HCT116 (cell line): ENCODE data around the gene ATXN1. TPM values are rescaled to one million over a fixed set of nuclear protein-coding genes. Genes with fewer than 3 reads are reported as not detected.

ENCODE experiments used
- ATAC-seq: fragments of 200-7000 bp; cut with Tn5 transposase; 2 replicates; pipeline ENCODE4 v1.9.1; 2020; ENCODE audit warnings: mild to moderate bottlenecking, moderate library complexity
- BruUV-seq: library from RNA; stranded (reverse); fragments of 400-500 nt; replicated peaks from 2 replicates; lab custom pipeline; 2021; lab: Mats Ljungman, UMichigan
- CTCF ChIA-PET: fragments of 300-600 bp; sonication (Branson Sonifier 250); formaldehyde crosslinking; loops from one replicate; lab custom pipeline; 2021; ENCODE audit warnings: antibody characterized with exemption; lab: Charles Lee
- POLR2A ChIA-PET: fragments of 300-600, 350-600 bp; sonication (Branson Sonifier 250); formaldehyde crosslinking; loops from one replicate; lab custom pipeline; 2021; ENCODE audit warnings: antibody characterized with exemption; lab: Charles Lee
- RAD21 ChIA-PET, 2 experiments: fragments of 300-600 bp; sonication (Branson Sonifier 250); formaldehyde crosslinking; loops; one replicate each; lab custom pipeline; 2023; ENCODE audit warnings: low total read pairs in 2 of 2; ENCODE audit not compliant: uncharacterized antibody in 2 of 2, unreplicated experiment in 2 of 2, low non-redundant PET in 1 of 2; lab: Charles Lee
- DNase-seq: peaks from one replicate; pipeline ENCODE4 v3.0.0-alpha.2; 2010; ENCODE audit warnings: low read depth, low spot score
- H2AFZ ChIP-seq: fragments of 200-600 bp; shearing (Covaris generic), sonication (generic); 2 replicates; pipeline ENCODE4 v1.6.1; 2017; ENCODE audit warnings: low read depth, mixed run types, mixed read lengths, antibody characterized with exemption, low read length; ENCODE audit not compliant: poor library complexity, severe bottlenecking
- H3K27ac ChIP-seq: 2 replicates; pipeline ENCODE4 v1.5.1; 2012; ENCODE audit warnings: low read depth, low read length
- H3K27me3 ChIP-seq: fragments of 200-600 bp; sonication (generic); 2 replicates; pipeline ENCODE4 v1.6.1; 2016; ENCODE audit warnings: mixed run types, low read length, mixed read lengths; ENCODE audit not compliant: insufficient read depth
- H3K36me3 ChIP-seq, 2 experiments: fragments of 200-500 bp in 1 of 2; fragments of 200-600 bp in 1 of 2; sonication (Bioruptor generic) in 1 of 2; sonication (generic) in 1 of 2; 2 replicates each; pipeline versions ENCODE4 v1.5.1 to v1.6.1; 2014 to 2016; ENCODE audit warnings: low read length in 2 of 2, inconsistent platforms in 1 of 2, mixed read lengths in 1 of 2, mixed run types in 1 of 2; ENCODE audit not compliant: insufficient read depth in 2 of 2, control insufficient read depth in 1 of 2
- H3K4me1 ChIP-seq, 2 experiments: fragments of 200-600 bp in 1 of 2; sonication (generic) in 1 of 2; 2 replicates each; pipeline versions ENCODE4 v1.5.1 to v1.6.1; 2012 to 2017; ENCODE audit warnings: low read length in 2 of 2, inconsistent platforms in 1 of 2, mild to moderate bottlenecking in 1 of 2, mixed read lengths in 1 of 2, mixed run types in 1 of 2, moderate library complexity in 1 of 2; ENCODE audit not compliant: insufficient read depth in 2 of 2, control insufficient read depth in 1 of 2
- H3K4me2 ChIP-seq: fragments of 200-600 bp; sonication (generic); 2 replicates; pipeline ENCODE4 v1.6.1; 2017; ENCODE audit warnings: mixed run types, low read length, mixed read lengths
- H3K4me3 ChIP-seq, 2 experiments: fragments of 200-600 bp in 1 of 2; sonication (generic) in 1 of 2; replicated peaks in 1 of 2; 2 replicates each; pipeline ENCODE4 v1.5.1; 2011 to 2016; ENCODE audit warnings: low read length in 2 of 2, control low read depth in 1 of 2, low read depth in 1 of 2, mild to moderate bottlenecking in 1 of 2, mixed read lengths in 1 of 2, mixed run types in 1 of 2
- H3K79me2 ChIP-seq: fragments of 200-600 bp; sonication (generic); 2 replicates; pipeline ENCODE4 v1.6.1; 2017; ENCODE audit warnings: mild to moderate bottlenecking, mixed run types, low read length, moderate library complexity, mixed read lengths; ENCODE audit not compliant: insufficient read depth
- H3K9ac ChIP-seq: fragments of 200-600 bp; sonication (generic); 2 replicates; pipeline ENCODE4 v1.6.1; 2016; ENCODE audit warnings: low read length, mixed read lengths
- H3K9me2 ChIP-seq: fragments of 200-600 bp; sonication (generic), shearing (Covaris generic); 2 replicates; pipeline ENCODE4 v1.6.1; 2017; ENCODE audit warnings: mixed run types, mild to moderate bottlenecking, moderate library complexity; ENCODE audit not compliant: insufficient read depth
- H3K9me3 ChIP-seq, 2 experiments: fragments of 200-500 bp in 1 of 2; fragments of 200-600 bp in 1 of 2; sonication (Bioruptor generic) in 1 of 2; sonication (generic) in 1 of 2; 2 replicates each; pipeline ENCODE4 v1.6.1; 2014 to 2017; ENCODE audit warnings: low read length in 2 of 2, mixed read lengths in 2 of 2, inconsistent platforms in 1 of 2, low read depth in 1 of 2, mild to moderate bottlenecking in 1 of 2, mixed run types in 1 of 2, moderate library complexity in 1 of 2; ENCODE audit not compliant: control insufficient read depth in 1 of 2, insufficient read depth in 1 of 2
- H4K20me1 ChIP-seq: fragments of 200-600 bp; sonication (generic), shearing (Covaris generic); 2 replicates; pipeline ENCODE4 v1.6.1; 2017; ENCODE audit warnings: mixed run types, mild to moderate bottlenecking, moderate library complexity; ENCODE audit not compliant: insufficient read depth
- ATF3 ChIP-seq: IDR thresholded peaks from 2 replicates; pipeline ENCODE4 v1.6.1; 2012
- CEBPB ChIP-seq: IDR thresholded peaks from 2 replicates; pipeline ENCODE4 v1.6.1; 2012; ENCODE audit warnings: low read depth
- EGR1 ChIP-seq: IDR thresholded peaks from 2 replicates; pipeline ENCODE4 v1.6.1; 2012; ENCODE audit warnings: low read depth
- ELF1 ChIP-seq: IDR thresholded peaks from 2 replicates; pipeline ENCODE4 v1.6.1; 2012; ENCODE audit warnings: low read depth, borderline replicate concordance
- FOSL1 ChIP-seq: IDR thresholded peaks from 2 replicates; pipeline ENCODE4 v1.6.1; 2012; ENCODE audit warnings: low read depth
- JUND ChIP-seq: IDR thresholded peaks from 2 replicates; pipeline ENCODE4 v1.6.1; 2012
- MAX ChIP-seq: IDR thresholded peaks from 2 replicates; pipeline ENCODE4 v1.6.1; 2012
- POLR2A ChIP-seq: IDR thresholded peaks from 2 replicates; pipeline ENCODE4 v1.7.0; 2011; ENCODE audit warnings: borderline replicate concordance; ENCODE audit not compliant: insufficient read depth, insufficient read length; ENCODE audit errors: extremely low read depth
- POLR2AphosphoS5 ChIP-seq: IDR thresholded peaks from 2 replicates; pipeline ENCODE4 v1.6.1; 2011; ENCODE audit warnings: mild to moderate bottlenecking, low read depth, low read length, moderate library complexity
- RAD21 ChIP-seq: IDR thresholded peaks from 2 replicates; pipeline ENCODE4 v1.6.1; 2012; ENCODE audit warnings: low read depth, mild to moderate bottlenecking
- SIN3A ChIP-seq: IDR thresholded peaks from 2 replicates; pipeline ENCODE4 v1.6.1; 2012; ENCODE audit warnings: low read depth
- SP1 ChIP-seq: IDR thresholded peaks from 2 replicates; pipeline ENCODE4 v1.6.1; 2012; ENCODE audit warnings: low read depth
- TCF7L2 ChIP-seq: IDR thresholded peaks from 2 replicates; pipeline ENCODE4 v1.7.0; 2011; ENCODE audit warnings: borderline replicate concordance, inconsistent platforms; ENCODE audit not compliant: insufficient read depth, insufficient read length; ENCODE audit errors: extremely low read depth
- YY1 ChIP-seq: IDR thresholded peaks from 2 replicates; pipeline ENCODE4 v1.6.1; 2011; ENCODE audit warnings: low read length, low read depth, moderate library complexity, mild to moderate bottlenecking; ENCODE audit not compliant: insufficient replicate concordance; ENCODE audit errors: extremely low read depth
- ZFX ChIP-seq: fragments of 450-650 bp; IDR thresholded peaks from 2 replicates; pipeline ENCODE4 v1.6.1; 2017
- ZNF274 ChIP-seq: fragments of 200-500 bp; sonication (Bioruptor generic); IDR thresholded peaks from 2 replicates; pipeline ENCODE4 v1.6.1; 2014; ENCODE audit warnings: mild to moderate bottlenecking, low read depth, low read length, inconsistent platforms
- intact Hi-C: fragments of 100-400 bp; cut with micrococcal nuclease; formaldehyde crosslinking; loops from 2 replicates; pipeline ENCODE4 v1.10.0; 2022
- total RNA-seq: library from RNA; stranded (reverse); gene quantifications from one replicate; pipeline ENCODE4 v1.2.1, GENCODE V29; 2021; ENCODE audit not compliant: unreplicated experiment
- TF ChIP-seq, protein P1 (sequence below): IDR thresholded peaks from 2 replicates; pipeline ENCODE4 v1.6.1; 2011; ENCODE audit warnings: mild to moderate bottlenecking, low read length, moderate library complexity; ENCODE audit not compliant: insufficient replicate concordance; ENCODE audit errors: extremely low read depth
- TF ChIP-seq, protein P2 (sequence below): IDR thresholded peaks from 2 replicates; pipeline ENCODE4 v1.6.1; 2012; ENCODE audit warnings: low read depth

Gene ATXN1
- total RNA-seq, 1 experiment from 2014 or later, result 21.0 TPM

DNA sequence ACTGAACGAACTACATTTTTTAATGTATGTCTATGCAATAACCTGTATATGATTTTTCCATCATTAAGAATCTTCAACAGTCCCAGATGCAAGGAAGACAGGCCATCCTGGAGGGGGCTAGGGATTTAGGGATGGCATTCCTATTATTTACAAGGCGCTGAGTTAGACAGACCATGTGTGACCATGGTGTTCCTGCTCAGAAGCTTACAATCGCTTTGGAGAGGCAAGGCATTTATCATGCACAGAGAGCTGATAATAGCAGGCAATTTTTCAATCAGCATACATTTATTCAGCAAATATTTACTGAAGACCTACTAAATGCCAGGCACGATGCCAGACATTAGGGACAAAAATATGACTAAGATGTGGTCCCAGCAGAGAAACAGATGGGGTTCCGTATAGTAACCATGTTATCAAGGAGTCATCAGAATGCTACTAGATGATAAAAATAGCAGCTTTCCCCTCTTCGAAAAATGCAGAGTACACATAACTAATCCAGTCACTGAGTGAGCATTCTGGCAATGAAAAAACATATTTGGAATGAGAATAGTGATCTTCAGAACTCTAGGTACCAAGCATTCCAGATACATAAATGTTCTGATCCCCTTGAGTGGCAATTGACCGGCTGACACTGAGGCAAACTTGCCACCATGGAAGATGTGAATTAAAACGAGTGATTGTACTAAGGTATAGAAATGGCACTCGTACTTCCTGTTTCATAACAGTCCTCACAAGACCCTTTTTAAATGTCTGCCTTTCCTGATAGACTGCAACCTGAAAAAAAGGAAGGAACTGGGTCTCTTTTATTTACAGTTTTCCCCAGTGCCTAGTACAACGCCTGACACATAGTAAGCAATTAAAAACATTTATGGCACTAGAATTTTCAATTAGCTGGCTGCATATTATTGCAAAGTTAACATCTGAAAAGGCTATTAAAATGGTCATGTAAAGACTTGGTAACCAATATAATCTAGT is 135.7 kb downstream of the ATXN1 start:
- Histone ChIP-seq H3K9me3 (no peaks in the 10 kb centered on the region), H3K36me3 (no peaks in the 10 kb centered on the region), H3K27ac (no peak overlapping the region), H3K4me3 (no peak overlapping the region), H3K9ac (no peak overlapping the region), H3K79me2 (no peaks in the 10 kb centered on the region), H2AFZ (no peak overlapping the region), H3K4me2 (no peak overlapping the region), H3K27me3 (no peaks in the 10 kb centered on the region), H4K20me1 (no peaks in the 10 kb centered on the region), H3K9me2 (no peaks in the 10 kb centered on the region), H3K4me1 (peaks cover 4 to 5% of the 10 kb centered on the region in 2 experiments; a peak in 2 of 4 replicates)
- intact Hi-C loops, result no loop called here
- ChIA-PET RAD21 (no interaction called here), CTCF (no interaction called here), POLR2A (no interaction called here)
- BruUV-seq, result no TSS peak
- DNase-seq, result no peak
- no peak for ATAC-seq
- TF ChIP-seq YY1, result no peak
- no peak for TF ChIP-seq MAX
- no peak for TF ChIP-seq ATF3
- TF ChIP-seq ZFX, result no peak
- no peak for TF ChIP-seq JUND
- no peak for TF ChIP-seq EGR1
- TF ChIP-seq SIN3A, result no peak
- no peak for TF ChIP-seq POLR2AphosphoS5
- no peak for TF ChIP-seq FOSL1
- TF ChIP-seq POLR2A, result no peak
- no peak for TF ChIP-seq ELF1
- TF ChIP-seq SP1, result no peak
- TF ChIP-seq ZNF274, result no peak
- TF ChIP-seq, protein P1, sequence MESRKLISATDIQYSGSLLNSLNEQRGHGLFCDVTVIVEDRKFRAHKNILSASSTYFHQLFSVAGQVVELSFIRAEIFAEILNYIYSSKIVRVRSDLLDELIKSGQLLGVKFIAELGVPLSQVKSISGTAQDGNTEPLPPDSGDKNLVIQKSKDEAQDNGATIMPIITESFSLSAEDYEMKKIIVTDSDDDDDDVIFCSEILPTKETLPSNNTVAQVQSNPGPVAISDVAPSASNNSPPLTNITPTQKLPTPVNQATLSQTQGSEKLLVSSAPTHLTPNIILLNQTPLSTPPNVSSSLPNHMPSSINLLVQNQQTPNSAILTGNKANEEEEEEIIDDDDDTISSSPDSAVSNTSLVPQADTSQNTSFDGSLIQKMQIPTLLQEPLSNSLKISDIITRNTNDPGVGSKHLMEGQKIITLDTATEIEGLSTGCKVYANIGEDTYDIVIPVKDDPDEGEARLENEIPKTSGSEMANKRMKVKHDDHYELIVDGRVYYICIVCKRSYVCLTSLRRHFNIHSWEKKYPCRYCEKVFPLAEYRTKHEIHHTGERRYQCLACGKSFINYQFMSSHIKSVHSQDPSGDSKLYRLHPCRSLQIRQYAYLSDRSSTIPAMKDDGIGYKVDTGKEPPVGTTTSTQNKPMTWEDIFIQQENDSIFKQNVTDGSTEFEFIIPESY, result no peak
- TF ChIP-seq, protein P2, sequence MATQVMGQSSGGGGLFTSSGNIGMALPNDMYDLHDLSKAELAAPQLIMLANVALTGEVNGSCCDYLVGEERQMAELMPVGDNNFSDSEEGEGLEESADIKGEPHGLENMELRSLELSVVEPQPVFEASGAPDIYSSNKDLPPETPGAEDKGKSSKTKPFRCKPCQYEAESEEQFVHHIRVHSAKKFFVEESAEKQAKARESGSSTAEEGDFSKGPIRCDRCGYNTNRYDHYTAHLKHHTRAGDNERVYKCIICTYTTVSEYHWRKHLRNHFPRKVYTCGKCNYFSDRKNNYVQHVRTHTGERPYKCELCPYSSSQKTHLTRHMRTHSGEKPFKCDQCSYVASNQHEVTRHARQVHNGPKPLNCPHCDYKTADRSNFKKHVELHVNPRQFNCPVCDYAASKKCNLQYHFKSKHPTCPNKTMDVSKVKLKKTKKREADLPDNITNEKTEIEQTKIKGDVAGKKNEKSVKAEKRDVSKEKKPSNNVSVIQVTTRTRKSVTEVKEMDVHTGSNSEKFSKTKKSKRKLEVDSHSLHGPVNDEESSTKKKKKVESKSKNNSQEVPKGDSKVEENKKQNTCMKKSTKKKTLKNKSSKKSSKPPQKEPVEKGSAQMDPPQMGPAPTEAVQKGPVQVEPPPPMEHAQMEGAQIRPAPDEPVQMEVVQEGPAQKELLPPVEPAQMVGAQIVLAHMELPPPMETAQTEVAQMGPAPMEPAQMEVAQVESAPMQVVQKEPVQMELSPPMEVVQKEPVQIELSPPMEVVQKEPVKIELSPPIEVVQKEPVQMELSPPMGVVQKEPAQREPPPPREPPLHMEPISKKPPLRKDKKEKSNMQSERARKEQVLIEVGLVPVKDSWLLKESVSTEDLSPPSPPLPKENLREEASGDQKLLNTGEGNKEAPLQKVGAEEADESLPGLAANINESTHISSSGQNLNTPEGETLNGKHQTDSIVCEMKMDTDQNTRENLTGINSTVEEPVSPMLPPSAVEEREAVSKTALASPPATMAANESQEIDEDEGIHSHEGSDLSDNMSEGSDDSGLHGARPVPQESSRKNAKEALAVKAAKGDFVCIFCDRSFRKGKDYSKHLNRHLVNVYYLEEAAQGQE, result no peak
- TF ChIP-seq TCF7L2, result no peak
- no peak for TF ChIP-seq CEBPB
- no peak for TF ChIP-seq RAD21
